NCI-H1092 (cell line): ENCODE data around the gene NR3C2.

Experiments
- DNase-seq: peaks from one replicate; lab custom pipeline; 2025; lab: John Stamatoyannopoulos, UW

Gene NR3C2

GRCh38 chr4:148074462-148074861 lies 367.8 kb downstream of the NR3C2 start:
- no peak for DNase-seq

- DNase-seq: no peak
Observed at GRCh38 chr4:148073349-148073748, 368.9 kb downstream of the NR3C2 start.

GRCh38 chr4:148072789-148073188 lies 369.4 kb downstream of the NR3C2 start:
- no peak for DNase-seq

GRCh38 chr4:148071009-148071408 lies 371.2 kb downstream of the NR3C2 start:
- no peak for DNase-seq

GRCh38 chr4:148069895-148070178 lies 372.4 kb downstream of the NR3C2 start:
- DNase-seq: no peak

GRCh38 chr4:148069086-148069894 lies 372.9 kb downstream of the NR3C2 start:
- no peak for DNase-seq

- no peak for DNase-seq
Observed at GRCh38 chr4:148068065-148068911, 373.9 kb downstream of the NR3C2 start.

- DNase-seq: no peak
Observed at GRCh38 chr4:148067301-148067916, 374.8 kb downstream of the NR3C2 start.

- no peak for DNase-seq
Observed at GRCh38 chr4:148065075-148065474, 377.1 kb downstream of the NR3C2 start.

GRCh38 chr4:148064451-148064850 lies 377.8 kb downstream of the NR3C2 start:
- DNase-seq: no peak

GRCh38 chr4:148062301-148062950 lies 379.8 kb downstream of the NR3C2 start:
- no peak for DNase-seq

GRCh38 chr4:148061795-148062194 lies 380.4 kb downstream of the NR3C2 start:
- DNase-seq: no peak

GRCh38 chr4:148061141-148061481 lies 381.1 kb downstream of the NR3C2 start:
- no peak for DNase-seq

- DNase-seq: no peak
Observed at GRCh38 chr4:148060264-148061140, 381.7 kb downstream of the NR3C2 start.

GRCh38 chr4:148059617-148060180 lies 382.5 kb downstream of the NR3C2 start:
- DNase-seq: no peak

GRCh38 chr4:148057984-148058859 lies 384.0 kb downstream of the NR3C2 start:
- no peak for DNase-seq

GRCh38 chr4:148057516-148057915 lies 384.7 kb downstream of the NR3C2 start:
- no peak for DNase-seq

GRCh38 chr4:148056879-148057278 lies 385.3 kb downstream of the NR3C2 start:
- DNase-seq: no peak

- DNase-seq: no peak
Observed at GRCh38 chr4:148055844-148056243, 386.4 kb downstream of the NR3C2 start.

- DNase-seq: no peak
Observed at GRCh38 chr4:148054275-148054674, 387.9 kb downstream of the NR3C2 start.
